GM12875 (cell line): Measurements from ENCODE around the gene COQ10A.

Experiments
- H3K4me3 ChIP-seq: one replicate; pipeline ENCODE4 v1.5.1; 2011; ENCODE audit warnings: low read depth, low read length, control low read depth
- TF ChIP-seq, protein P1 (sequence below): IDR thresholded peaks from 2 replicates; pipeline ENCODE4 v1.5.1; 2011; ENCODE audit warnings: low read depth, mild to moderate bottlenecking, control low read depth, inconsistent platforms, low read length, moderate library complexity, borderline replicate concordance; ENCODE audit not compliant: insufficient read depth

Gene COQ10A

GRCh38 chr12:56242986-56243385 is 23.8 kb upstream of the COQ10A start:
- H3K4me3 ChIP-seq = no peak overlapping the region
- TF ChIP-seq, protein P1, sequence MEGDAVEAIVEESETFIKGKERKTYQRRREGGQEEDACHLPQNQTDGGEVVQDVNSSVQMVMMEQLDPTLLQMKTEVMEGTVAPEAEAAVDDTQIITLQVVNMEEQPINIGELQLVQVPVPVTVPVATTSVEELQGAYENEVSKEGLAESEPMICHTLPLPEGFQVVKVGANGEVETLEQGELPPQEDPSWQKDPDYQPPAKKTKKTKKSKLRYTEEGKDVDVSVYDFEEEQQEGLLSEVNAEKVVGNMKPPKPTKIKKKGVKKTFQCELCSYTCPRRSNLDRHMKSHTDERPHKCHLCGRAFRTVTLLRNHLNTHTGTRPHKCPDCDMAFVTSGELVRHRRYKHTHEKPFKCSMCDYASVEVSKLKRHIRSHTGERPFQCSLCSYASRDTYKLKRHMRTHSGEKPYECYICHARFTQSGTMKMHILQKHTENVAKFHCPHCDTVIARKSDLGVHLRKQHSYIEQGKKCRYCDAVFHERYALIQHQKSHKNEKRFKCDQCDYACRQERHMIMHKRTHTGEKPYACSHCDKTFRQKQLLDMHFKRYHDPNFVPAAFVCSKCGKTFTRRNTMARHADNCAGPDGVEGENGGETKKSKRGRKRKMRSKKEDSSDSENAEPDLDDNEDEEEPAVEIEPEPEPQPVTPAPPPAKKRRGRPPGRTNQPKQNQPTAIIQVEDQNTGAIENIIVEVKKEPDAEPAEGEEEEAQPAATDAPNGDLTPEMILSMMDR = no peak

DNA sequence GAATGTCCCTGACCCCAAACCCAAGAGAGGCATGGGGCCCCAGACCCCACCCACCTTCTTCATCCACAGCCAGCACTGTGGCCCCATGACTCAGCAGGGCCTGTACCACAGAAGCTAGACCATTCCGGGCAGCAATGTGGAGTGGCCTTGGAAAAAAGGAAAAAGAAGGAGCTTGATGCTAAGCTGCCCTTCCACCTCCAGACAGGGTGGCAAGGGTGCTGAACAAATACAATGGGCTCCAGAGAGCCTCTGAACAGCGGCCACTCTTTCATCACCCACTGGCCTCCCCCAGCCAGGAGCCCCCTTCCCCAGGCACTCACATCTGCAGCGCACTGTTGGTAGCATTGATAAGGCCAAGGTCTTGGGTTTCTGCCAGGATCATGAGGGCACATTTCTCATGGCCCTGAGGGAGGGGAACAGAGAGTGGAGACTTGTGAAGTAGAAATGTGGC is 23.0 kb upstream of the COQ10A start:
- H3K4me3 ChIP-seq = no peak overlapping the region
- TF ChIP-seq, protein P1 = no peak

GRCh38 chr12:56244494-56244893 is 22.2 kb upstream of the COQ10A start:
- TF ChIP-seq, protein P1 = no peak
- H3K4me3 ChIP-seq = no peak overlapping the region

DNA sequence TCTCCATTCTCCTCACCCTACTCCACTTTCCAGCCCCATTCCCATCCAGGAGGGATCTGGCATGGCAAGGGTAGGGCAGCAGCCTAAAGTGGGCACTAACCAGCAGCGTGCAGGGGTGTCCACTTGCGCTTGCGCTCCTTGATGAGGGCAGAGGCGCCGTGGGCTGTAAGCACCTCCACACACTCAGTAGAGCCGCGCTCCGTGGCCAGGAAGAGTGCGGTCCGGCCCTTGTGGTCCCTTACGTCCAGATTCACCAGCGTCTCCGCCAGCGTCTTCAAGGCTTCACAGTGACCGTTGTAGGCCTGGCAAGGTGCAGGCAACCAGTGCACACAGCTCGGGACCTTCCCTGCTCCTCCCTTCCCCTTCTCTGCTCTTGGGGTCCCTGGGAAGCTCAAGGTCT is 18.8 kb upstream of the COQ10A start:
- H3K4me3 ChIP-seq = no peak overlapping the region
- TF ChIP-seq, protein P1 = no peak

DNA sequence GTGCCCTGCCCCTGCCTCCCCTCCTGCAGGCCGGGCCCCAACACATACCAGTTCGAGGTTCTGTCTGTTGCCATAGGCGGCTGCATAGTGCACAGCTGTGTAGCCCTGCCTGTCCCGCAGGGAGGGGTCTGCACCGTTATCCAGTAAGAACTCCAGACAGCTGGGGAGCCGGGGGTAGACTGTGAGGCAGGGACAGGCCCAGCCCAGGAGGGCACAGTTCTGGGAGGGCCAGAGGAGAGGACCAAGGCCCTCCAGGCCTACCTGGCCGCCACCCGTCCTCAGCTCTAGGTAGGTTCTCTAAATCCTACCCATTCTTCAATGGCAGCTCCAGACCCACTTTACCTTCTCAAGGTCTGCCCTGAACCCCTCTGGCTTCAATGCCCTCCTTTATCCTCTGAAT is 18.0 kb upstream of the COQ10A start:
- TF ChIP-seq, protein P1 = no peak
- no peak overlapping the region for H3K4me3 ChIP-seq

DNA sequence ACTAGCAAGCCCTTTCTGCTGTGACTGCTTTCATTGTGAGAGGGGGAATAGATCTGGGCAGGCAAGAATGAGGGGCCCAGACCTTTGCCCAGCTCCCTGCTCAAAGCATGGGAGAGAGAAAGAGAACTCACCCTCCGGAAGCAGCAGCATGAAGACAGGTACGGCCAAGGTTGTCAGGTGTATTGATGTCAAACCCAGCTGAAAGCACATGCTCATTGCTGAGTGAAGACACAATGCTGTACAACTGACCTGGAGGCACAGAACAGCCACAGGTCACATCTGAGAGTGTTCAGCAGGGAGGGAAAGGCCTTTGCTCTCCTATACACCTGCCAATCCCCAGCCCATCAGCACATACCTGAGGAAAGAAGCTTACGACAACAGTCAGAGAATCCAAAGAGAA is 14.1 kb upstream of the COQ10A start:
- H3K4me3 ChIP-seq = no peak overlapping the region
- TF ChIP-seq, protein P1 = no peak

DNA sequence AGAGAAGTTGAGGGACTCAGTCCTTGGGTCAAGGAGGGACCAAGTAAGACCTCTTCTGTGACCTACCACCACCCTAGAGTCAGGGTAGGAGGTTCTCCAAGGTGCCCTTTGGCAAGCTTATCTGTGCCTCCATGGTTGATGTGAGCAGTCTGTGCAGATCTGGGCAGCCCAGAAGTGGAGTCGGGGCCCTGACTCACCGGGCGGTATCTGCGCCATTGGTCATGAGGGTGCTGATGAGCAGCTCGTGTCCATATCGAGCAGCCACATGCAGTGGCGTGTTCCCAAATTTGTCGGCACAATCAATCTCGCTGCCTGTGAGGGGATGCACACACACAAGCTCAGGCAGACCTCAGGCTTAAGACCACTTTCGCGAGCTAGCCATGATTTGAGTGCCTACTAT is 13.7 kb upstream of the COQ10A start:
- no peak overlapping the region for H3K4me3 ChIP-seq
- TF ChIP-seq, protein P1 = no peak
